Measurements from ENCODE around the gene DPPA5. TPM values are rescaled to one million over a fixed set of nuclear protein-coding genes. Genes with fewer than 3 reads are reported as not detected.

Gene DPPA5
- total and polyA plus RNA-seq, 2 donors from 2014 or later = not detected

DNA sequence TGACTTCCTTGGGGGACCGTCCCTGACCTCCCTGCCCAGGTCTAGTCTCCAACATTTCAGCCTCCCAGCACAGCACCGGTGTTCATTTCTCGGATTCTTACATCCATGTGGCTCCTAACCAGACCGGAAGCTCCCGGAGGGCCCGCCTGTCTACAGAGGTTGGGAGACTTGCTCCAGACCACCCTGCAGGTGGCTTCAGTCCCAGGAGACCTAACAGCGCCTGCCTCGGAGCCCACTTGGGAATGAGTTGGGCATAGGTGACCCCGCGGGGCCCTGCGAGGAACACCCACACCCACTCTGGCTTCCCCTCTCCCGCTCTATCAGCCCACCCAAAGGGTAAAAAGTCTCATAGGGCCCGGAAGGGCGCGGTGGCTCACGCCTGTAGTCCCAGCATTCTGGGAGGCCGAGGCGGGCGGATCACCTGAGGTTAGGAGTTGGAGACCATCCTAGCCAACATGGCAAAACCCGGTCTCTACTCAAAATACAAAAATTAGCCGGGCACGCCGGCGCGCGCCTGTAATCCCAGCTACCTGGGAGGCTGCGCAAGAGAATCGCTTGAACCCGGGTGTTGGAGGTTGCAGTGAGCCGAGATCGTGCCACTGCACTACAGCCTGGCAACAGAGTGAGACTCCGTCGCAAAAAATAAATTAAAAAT lies 5.4 kb downstream of the DPPA5 start:
- DNase-seq (no peak), FAIRE-seq (no peak)
- Histone ChIP-seq H3K9ac (ENCODE audit: low read length in 3 of 3) (no peak overlapping the region), H3K27me3 (ENCODE audit: control insufficient read depth, insufficient read depth, low read length) (no peaks in the 10 kb centered on the region), H3K27ac (ENCODE audit: low read depth in 2 of 2, low read length in 2 of 2) (no peak overlapping the region), H3K4me1 (ENCODE audit: control insufficient read depth in 2 of 3, insufficient read depth in 2 of 3, low read depth in 1 of 3, low read length in 3 of 3) (no peaks in the 10 kb centered on the region), H3K36me3 (ENCODE audit: control insufficient read depth in 2 of 3, insufficient read depth in 3 of 3, low read length in 3 of 3) (no peaks in the 10 kb centered on the region), H3K4me3 (ENCODE audit: low read length in 3 of 3) (no peak overlapping the region), H3K9me3 (ENCODE audit: control insufficient read depth in 2 of 3, insufficient read depth in 1 of 3, low read length in 3 of 3) (no peaks in the 10 kb centered on the region)
- TF ChIP-seq, protein P1, sequence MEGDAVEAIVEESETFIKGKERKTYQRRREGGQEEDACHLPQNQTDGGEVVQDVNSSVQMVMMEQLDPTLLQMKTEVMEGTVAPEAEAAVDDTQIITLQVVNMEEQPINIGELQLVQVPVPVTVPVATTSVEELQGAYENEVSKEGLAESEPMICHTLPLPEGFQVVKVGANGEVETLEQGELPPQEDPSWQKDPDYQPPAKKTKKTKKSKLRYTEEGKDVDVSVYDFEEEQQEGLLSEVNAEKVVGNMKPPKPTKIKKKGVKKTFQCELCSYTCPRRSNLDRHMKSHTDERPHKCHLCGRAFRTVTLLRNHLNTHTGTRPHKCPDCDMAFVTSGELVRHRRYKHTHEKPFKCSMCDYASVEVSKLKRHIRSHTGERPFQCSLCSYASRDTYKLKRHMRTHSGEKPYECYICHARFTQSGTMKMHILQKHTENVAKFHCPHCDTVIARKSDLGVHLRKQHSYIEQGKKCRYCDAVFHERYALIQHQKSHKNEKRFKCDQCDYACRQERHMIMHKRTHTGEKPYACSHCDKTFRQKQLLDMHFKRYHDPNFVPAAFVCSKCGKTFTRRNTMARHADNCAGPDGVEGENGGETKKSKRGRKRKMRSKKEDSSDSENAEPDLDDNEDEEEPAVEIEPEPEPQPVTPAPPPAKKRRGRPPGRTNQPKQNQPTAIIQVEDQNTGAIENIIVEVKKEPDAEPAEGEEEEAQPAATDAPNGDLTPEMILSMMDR (IDR thresholded peaks at IDR 0.05; ENCODE audit: borderline replicate concordance, extremely low read depth, insufficient read depth) = no peak
- intact Hi-C loops (cut with DNase I) = no loop called here

DNA sequence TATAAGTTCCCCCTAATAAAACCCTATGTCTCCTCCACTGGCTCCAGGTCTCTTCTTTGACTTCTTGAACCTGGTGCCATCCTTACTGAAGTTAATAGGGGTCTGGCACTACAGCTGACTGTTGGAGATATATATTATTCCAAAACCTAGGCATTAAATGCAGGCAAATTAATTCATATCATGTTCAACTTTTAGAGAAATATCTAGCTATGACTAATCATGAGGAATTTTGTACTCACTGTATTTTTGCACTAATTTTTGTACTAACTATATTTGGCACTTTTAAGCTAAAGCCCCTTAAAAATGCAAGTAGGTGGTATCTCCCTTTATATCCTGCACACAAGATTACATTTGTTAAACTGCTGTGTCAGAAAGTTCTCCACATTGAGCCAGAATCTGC lies 10.9 kb downstream of the DPPA5 start:
- H3K9ac ChIP-seq (ENCODE audit: low read length in 3 of 3) = no peak overlapping the region
- TF ChIP-seq, protein P1 (IDR thresholded peaks at IDR 0.05; ENCODE audit: borderline replicate concordance, extremely low read depth, insufficient read depth) = no peak
- intact Hi-C loops (cut with DNase I) = no loop called here

DNA sequence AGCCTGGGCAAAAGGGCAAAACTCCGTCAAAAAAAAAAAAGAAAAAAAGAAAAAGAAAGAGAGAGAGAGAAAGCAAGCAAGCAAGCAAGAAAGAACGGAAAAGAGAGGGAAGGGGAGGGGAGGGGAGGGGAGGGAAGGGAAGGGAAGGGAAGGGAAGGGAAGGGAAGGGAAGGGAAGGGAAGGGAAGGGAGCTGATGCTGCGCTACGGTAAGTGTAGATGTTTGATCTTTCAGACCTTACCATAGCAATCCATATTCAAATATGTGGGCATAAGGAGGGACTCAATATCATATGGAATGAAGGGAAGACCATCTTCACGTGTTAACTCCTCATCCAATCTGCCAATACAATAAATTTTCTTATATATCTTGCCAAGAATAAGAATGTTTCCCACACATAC lies 11.9 kb downstream of the DPPA5 start:
- intact Hi-C loops (cut with DNase I) = no loop called here
- no peaks in the 10 kb centered on the region for H3K27me3 ChIP-seq (ENCODE audit: control insufficient read depth, insufficient read depth, low read length)
- no peak for FAIRE-seq

More for the DNA sequence above, 10.9 kb downstream of the DPPA5 start:
- Histone ChIP-seq H3K27me3 (ENCODE audit: control insufficient read depth, insufficient read depth, low read length) (no peaks in the 10 kb centered on the region), H3K4me3 (ENCODE audit: low read length in 3 of 3) (no peak overlapping the region), H3K9me3 (ENCODE audit: control insufficient read depth in 2 of 3, insufficient read depth in 1 of 3, low read length in 3 of 3) (no peaks in the 10 kb centered on the region), H3K36me3 (ENCODE audit: control insufficient read depth in 2 of 3, insufficient read depth in 3 of 3, low read length in 3 of 3) (no peaks in the 10 kb centered on the region), H3K27ac (ENCODE audit: low read depth in 2 of 2, low read length in 2 of 2) (no peak overlapping the region), H3K4me1 (ENCODE audit: control insufficient read depth in 2 of 3, insufficient read depth in 2 of 3, low read depth in 1 of 3, low read length in 3 of 3) (no peaks in the 10 kb centered on the region)
- FAIRE-seq = no peak
- DNase-seq = no peak

More for the DNA sequence above, 11.9 kb downstream of the DPPA5 start:
- Histone ChIP-seq H3K4me1 (ENCODE audit: control insufficient read depth in 2 of 3, insufficient read depth in 2 of 3, low read depth in 1 of 3, low read length in 3 of 3) (no peaks in the 10 kb centered on the region), H3K27ac (ENCODE audit: low read depth in 2 of 2, low read length in 2 of 2) (no peak overlapping the region), H3K9me3 (ENCODE audit: control insufficient read depth in 2 of 3, insufficient read depth in 1 of 3, low read length in 3 of 3) (no peaks in the 10 kb centered on the region), H3K9ac (ENCODE audit: low read length in 3 of 3) (no peak overlapping the region), H3K36me3 (ENCODE audit: control insufficient read depth in 2 of 3, insufficient read depth in 3 of 3, low read length in 3 of 3) (no peaks in the 10 kb centered on the region), H3K4me3 (ENCODE audit: low read length in 3 of 3) (no peak overlapping the region)
- DNase-seq = no peak
- TF ChIP-seq, protein P1 (IDR thresholded peaks at IDR 0.05; ENCODE audit: borderline replicate concordance, extremely low read depth, insufficient read depth) = no peak

All from kidney (tissue), 14 donors.